ENCODE measurements around the gene PIPOX. TPM values are rescaled to one million over a fixed set of nuclear protein-coding genes. Genes with fewer than 3 reads are reported as not detected.

PIPOX gene
- total and polyA plus RNA-seq, 9 of the 15 experiments (the other 6 are each of a cell fraction or from before 2014, with no cell fraction given), result 0.15 to 2.2 (median 0.58) TPM; not detected in 2

DNA sequence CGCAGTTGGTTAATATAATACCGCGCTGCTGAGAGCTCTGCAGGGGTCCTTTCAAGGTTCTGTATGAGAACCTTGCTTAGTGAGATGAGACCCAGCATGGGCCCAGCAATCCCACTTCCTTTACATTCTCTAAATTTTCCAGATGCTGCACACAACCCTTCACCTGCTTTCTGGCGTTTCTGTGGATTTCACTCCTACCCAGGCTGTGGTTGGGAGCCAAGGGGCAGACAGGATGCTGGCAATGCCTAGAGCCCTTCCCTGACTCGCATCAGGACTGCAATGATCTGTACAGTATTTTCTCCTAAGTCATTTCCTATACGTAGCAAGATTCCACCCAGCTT is 10.1 kb upstream of the PIPOX start:
- Histone ChIP-seq H3K4me1 (replicated peaks in 1 of 2; ENCODE audit: control insufficient read depth in 2 of 2, insufficient read depth in 2 of 2, low read length in 2 of 2) (no peaks in the 10 kb centered on the region), H3K27me3 (ENCODE audit: control insufficient read depth in 2 of 2, insufficient read depth in 2 of 2, low read length in 2 of 2) (peaks cover 31 to 55% of the 10 kb centered on the region in 2 experiments), H4K20me1 (replicated peaks; ENCODE audit: control insufficient read depth, insufficient read depth, low read length) (no peaks in the 10 kb centered on the region), H3K79me2 (ENCODE audit: control insufficient read depth, insufficient read depth, low read length) (no peaks in the 10 kb centered on the region), H3K9me3 (replicated peaks; ENCODE audit: control insufficient read depth, insufficient read depth, low read depth, low read length) (peaks cover 1% of the 10 kb centered on the region; the same call in 1 of the 2 replicates), H3K4me2 (ENCODE audit: insufficient read depth, low read length) (no peak overlapping the region), H3K36me3 (ENCODE audit: control insufficient read depth, insufficient read depth, low read length) (no peaks in the 10 kb centered on the region), H3K9me1 (ENCODE audit: control insufficient read depth, insufficient read depth, low read length) (no peaks in the 10 kb centered on the region), H3K4me3 (no peak overlapping the region), H3K9ac (ENCODE audit: insufficient read depth in 1 of 2, low read depth in 2 of 2, low read length in 2 of 2) (no peak overlapping the region), H3K27ac (ENCODE audit: extremely low read depth, low read depth, low read length) (no peak overlapping the region), H2AFZ (ENCODE audit: low read depth, low read length) (no peak overlapping the region)
- in situ Hi-C loops (cut with MboI), result no loop called here
- CTCF ChIA-PET (ENCODE audit: low intra/inter-chr PET ratio), result no interaction called here
- BruUV-seq (replicated peaks), result no TSS peak
- no peak for FAIRE-seq
- no peak for TF ChIP-seq XRCC4 (IDR thresholded peaks at IDR 0.05; ENCODE audit: extremely low read depth, insufficient read depth, insufficient read length)
- TF ChIP-seq ILK (tag; IDR thresholded peaks at IDR 0.05; ENCODE audit: borderline replicate concordance, low read depth), result no peak
- no peak for ATAC-seq
- POLR2A ChIA-PET, result interaction anchor here (1.1 kb wide), 1 partner anchor 14 kb away, joined by 4 read pairs; no protein-coding TSS in a partner anchor
- intact Hi-C loops (cut with micrococcal nuclease), result no loop called here
- DNase-seq (ENCODE audit: extremely low read depth in 1 of 4, low spot score in 3 of 4), result no peak
- 1% methylated on average over 6 of the region's 6 CpGs for WGBS (ENCODE audit: insufficient coverage, low coverage, missing lambda C conversion rate)

DNA sequence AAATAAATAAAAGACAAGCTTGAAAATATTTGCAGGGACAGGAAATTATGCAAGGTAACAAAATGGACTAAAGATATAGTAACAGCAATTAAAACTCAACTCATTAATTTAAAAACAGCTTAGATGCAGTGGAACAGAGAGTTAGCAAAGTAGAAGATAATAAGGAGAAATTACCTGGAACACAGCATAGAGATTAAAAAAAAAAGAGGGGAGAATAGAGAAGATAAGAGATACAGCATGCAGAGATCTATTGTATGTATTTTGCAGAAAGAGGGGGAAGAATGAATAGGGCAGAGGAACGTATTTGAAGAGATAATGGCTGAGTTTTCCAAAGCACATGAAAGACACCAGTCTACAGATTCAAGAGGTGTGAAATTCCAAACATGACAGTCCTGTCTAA is 8.4 kb upstream of the PIPOX start:
- H3K27me3 ChIP-seq (ENCODE audit: control insufficient read depth in 2 of 2, insufficient read depth in 2 of 2, low read length in 2 of 2), result peaks cover 38 to 56% of the 10 kb centered on the region in 2 experiments
- H3K4me2 ChIP-seq (ENCODE audit: insufficient read depth, low read length), result no peak overlapping the region
- no peaks in the 10 kb centered on the region for H4K20me1 ChIP-seq (replicated peaks; ENCODE audit: control insufficient read depth, insufficient read depth, low read length)
- no peak overlapping the region for H2AFZ ChIP-seq (ENCODE audit: low read depth, low read length)
- peaks cover 1% of the 10 kb centered on the region; the same call in 1 of the 2 replicates for H3K9me3 ChIP-seq (replicated peaks; ENCODE audit: control insufficient read depth, insufficient read depth, low read depth, low read length)
- no peaks in the 10 kb centered on the region for H3K79me2 ChIP-seq (ENCODE audit: control insufficient read depth, insufficient read depth, low read length)
- CTCF ChIA-PET (ENCODE audit: low intra/inter-chr PET ratio), result interaction anchor here (0.6 kb wide), 1 partner anchor 795 kb away, joined by 3 read pairs; no protein-coding TSS in a partner anchor
- no peak overlapping the region for H3K9ac ChIP-seq (ENCODE audit: insufficient read depth in 1 of 2, low read depth in 2 of 2, low read length in 2 of 2)
- in situ Hi-C loops (cut with MboI) (no loop called here), intact Hi-C loops (cut with micrococcal nuclease) (no loop called here)
- H3K27ac ChIP-seq (ENCODE audit: extremely low read depth, low read depth, low read length), result no peak overlapping the region
- ATAC-seq (no peak), DNase-seq (ENCODE audit: extremely low read depth in 1 of 4, low spot score in 3 of 4) (no peak), FAIRE-seq (no peak)
- 0% methylated on average over 1 of the region's 1 CpG for WGBS (ENCODE audit: insufficient coverage, low coverage, missing lambda C conversion rate)
- no peak overlapping the region for H3K4me3 ChIP-seq
- no peaks in the 10 kb centered on the region; a peak in 1 of 5 replicates for H3K4me1 ChIP-seq (replicated peaks in 1 of 2; ENCODE audit: control insufficient read depth in 2 of 2, insufficient read depth in 2 of 2, low read length in 2 of 2)
- POLR2A ChIA-PET, result interaction anchor here (0.6 to 1.3 kb wide), 2 partner anchors 16 to 81 kb away, joined by 3 to 4 read pairs; no protein-coding TSS in a partner anchor
- no peak for TF ChIP-seq ZNF165 (CRISPR knock-in tag; IDR thresholded peaks at IDR 0.05; ENCODE audit: borderline replicate concordance)
- peak in 1 of 2 experiments; percentile 49; a peak in 2 of 4 replicates for TF ChIP-seq TRIM24 (IDR thresholded peaks at IDR 0.05)
- TF ChIP-seq, protein P1, sequence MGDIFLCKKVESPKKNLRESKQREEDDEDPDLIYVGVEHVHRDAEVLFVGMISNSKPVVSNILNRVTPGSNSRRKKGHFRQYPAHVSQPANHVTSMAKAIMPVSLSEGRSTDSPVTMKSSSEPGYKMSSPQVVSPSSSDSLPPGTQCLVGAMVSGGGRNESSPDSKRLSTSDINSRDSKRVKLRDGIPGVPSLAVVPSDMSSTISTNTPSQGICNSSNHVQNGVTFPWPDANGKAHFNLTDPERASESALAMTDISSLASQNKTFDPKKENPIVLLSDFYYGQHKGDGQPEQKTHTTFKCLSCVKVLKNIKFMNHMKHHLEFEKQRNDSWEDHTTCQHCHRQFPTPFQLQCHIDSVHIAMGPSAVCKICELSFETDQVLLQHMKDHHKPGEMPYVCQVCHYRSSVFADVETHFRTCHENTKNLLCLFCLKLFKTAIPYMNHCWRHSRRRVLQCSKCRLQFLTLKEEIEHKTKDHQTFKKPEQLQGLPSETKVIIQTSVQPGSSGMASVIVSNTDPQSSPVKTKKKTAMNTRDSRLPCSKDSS (IDR thresholded peaks at IDR 0.05; ENCODE audit: low read depth, partially characterized antibody), result peak; percentile 87
- TF ChIP-seq CXXC5 (CRISPR knock-in tag; IDR thresholded peaks at IDR 0.05), result no peak
- TF ChIP-seq ZEB2 (IDR thresholded peaks at IDR 0.05), result 0 out of 2 replicates have a peak, but pooled peaks have one; percentile 18
- TF ChIP-seq ZFP30 (CRISPR knock-in tag; IDR thresholded peaks at IDR 0.05; ENCODE audit: borderline replicate concordance), result peak; percentile 88; the same call in 1 of the 2 replicates
- TF ChIP-seq TRIM28 (IDR thresholded peaks at IDR 0.05), result peak; percentile 91
- no peak for TF ChIP-seq MCM2 (IDR thresholded peaks at IDR 0.05; ENCODE audit: low read depth)
- peak in 1 of 2 experiments; percentile 44; a peak in 1 of 3 replicates for TF ChIP-seq CBX3 (IDR thresholded peaks at IDR 0.05; ENCODE audit: borderline replicate concordance in 1 of 2, low read length in 2 of 2)
- no TSS peak for BruUV-seq (replicated peaks)
- no peaks in the 10 kb centered on the region for H3K36me3 ChIP-seq (ENCODE audit: control insufficient read depth, insufficient read depth, low read length)
- H3K9me1 ChIP-seq (ENCODE audit: control insufficient read depth, insufficient read depth, low read length), result no peaks in the 10 kb centered on the region

All from K562 (cell line).